GM20000 (cell line): Measurements from ENCODE around the gene C16orf74.

Experiments used
- DNase-seq: peaks from one replicate; pipeline ENCODE4 v3.0.0; 2012; ENCODE audit warnings: low spot score
- CTCF ChIP-seq: IDR thresholded peaks from 2 replicates; pipeline ENCODE4 v1.5.1; 2012; ENCODE audit warnings: mild to moderate bottlenecking, control low read depth; ENCODE audit errors: extremely low read depth, missing control alignments

The C16orf74 gene

GRCh38 chr16:85796152-85796551, 45.3 kb upstream of the C16orf74 start:
- TF ChIP-seq CTCF, result no peak
- DNase-seq, result no peak

- TF ChIP-seq CTCF, result no peak
- DNase-seq, result no peak
Measured at GRCh38 chr16:85794696-85795095, 43.8 kb upstream of the C16orf74 start.

GRCh38 chr16:85793662-85794298, 42.9 kb upstream of the C16orf74 start:
- TF ChIP-seq CTCF, result no peak
- no peak for DNase-seq

- no peak for TF ChIP-seq CTCF
- no peak for DNase-seq
Measured at GRCh38 chr16:85789773-85790172, 38.9 kb upstream of the C16orf74 start.

- DNase-seq, result no peak
- no peak for TF ChIP-seq CTCF
Measured at GRCh38 chr16:85788819-85789218, 37.9 kb upstream of the C16orf74 start.

- TF ChIP-seq CTCF, result no peak
- no peak for DNase-seq
Measured at GRCh38 chr16:85785927-85786326, 35.0 kb upstream of the C16orf74 start.

- DNase-seq, result no peak
- no peak for TF ChIP-seq CTCF
Measured at GRCh38 chr16:85784813-85785212, 33.9 kb upstream of the C16orf74 start.
